ENCODE data around the gene SLCO2B1.

GRCh38 chr11:75214843-75215242 lies 63.9 kb downstream of the SLCO2B1 start:
- no peak for TF ChIP-seq CTCF (IDR thresholded peaks at IDR 0.05)
- no peak for TF ChIP-seq POLR2A (IDR thresholded peaks at IDR 0.05)

All from right lobe of liver (tissue), 4 donors.